22Rv1 (cell line): ENCODE results near the gene ELP1.
"Not testable (repeated sequence)": the region's sequence is repeated elsewhere in the genome, so short reads cannot be mapped to it uniquely, and the experiment has no call there.

Experiments used
- H3K27ac ChIP-seq: fragments of 450-650 bp; 2 replicates; pipeline ENCODE4 v1.5.1; 2017
- ZFX ChIP-seq: fragments of 450-650 bp; IDR thresholded peaks from 2 replicates; pipeline ENCODE4 v1.6.1; 2017; ENCODE audit warnings: antibody characterized with exemption, borderline replicate concordance
- TF ChIP-seq, protein P1 (sequence below): fragments of 450-650 bp; IDR thresholded peaks from 2 replicates; pipeline ENCODE4 v1.5.1; 2017; ENCODE audit warnings: mild to moderate bottlenecking

Gene ELP1

GRCh38 chr9:108842610-108843295 is 91.2 kb downstream of the ELP1 start:
- TF ChIP-seq, protein P1, sequence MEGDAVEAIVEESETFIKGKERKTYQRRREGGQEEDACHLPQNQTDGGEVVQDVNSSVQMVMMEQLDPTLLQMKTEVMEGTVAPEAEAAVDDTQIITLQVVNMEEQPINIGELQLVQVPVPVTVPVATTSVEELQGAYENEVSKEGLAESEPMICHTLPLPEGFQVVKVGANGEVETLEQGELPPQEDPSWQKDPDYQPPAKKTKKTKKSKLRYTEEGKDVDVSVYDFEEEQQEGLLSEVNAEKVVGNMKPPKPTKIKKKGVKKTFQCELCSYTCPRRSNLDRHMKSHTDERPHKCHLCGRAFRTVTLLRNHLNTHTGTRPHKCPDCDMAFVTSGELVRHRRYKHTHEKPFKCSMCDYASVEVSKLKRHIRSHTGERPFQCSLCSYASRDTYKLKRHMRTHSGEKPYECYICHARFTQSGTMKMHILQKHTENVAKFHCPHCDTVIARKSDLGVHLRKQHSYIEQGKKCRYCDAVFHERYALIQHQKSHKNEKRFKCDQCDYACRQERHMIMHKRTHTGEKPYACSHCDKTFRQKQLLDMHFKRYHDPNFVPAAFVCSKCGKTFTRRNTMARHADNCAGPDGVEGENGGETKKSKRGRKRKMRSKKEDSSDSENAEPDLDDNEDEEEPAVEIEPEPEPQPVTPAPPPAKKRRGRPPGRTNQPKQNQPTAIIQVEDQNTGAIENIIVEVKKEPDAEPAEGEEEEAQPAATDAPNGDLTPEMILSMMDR = no peak
- no peak for TF ChIP-seq ZFX
- no peak overlapping the region for H3K27ac ChIP-seq

GRCh38 chr9:108839561-108839960 is 94.4 kb downstream of the ELP1 start:
- not testable (repeated sequence) for H3K27ac ChIP-seq

DNA sequence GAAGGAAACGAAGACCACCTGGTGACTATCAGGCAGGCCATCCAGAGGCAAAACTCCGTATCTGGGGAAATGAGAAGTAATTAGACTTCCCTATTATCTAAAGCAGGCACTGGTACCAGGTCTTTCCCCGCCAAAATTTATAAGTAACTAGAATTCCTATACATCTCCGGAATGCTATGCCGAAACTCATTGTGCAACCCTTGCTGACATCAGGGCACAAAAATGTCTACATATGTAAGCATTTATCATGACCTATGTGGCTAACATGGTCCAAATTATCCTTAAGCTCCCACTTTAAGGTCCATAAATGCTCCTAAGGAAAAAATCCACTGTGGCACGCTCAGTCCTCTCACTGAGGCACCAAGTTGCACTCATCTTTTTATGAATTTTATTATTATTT is 95.9 kb downstream of the ELP1 start:
- H3K27ac ChIP-seq = no peak overlapping the region
- TF ChIP-seq, protein P1 = no peak
- no peak for TF ChIP-seq ZFX

- TF ChIP-seq ZFX = no peak
- TF ChIP-seq, protein P1 = no peak
- H3K27ac ChIP-seq = no peak overlapping the region
These were observed 96.4 kb downstream of the ELP1 start for GRCh38 chr9:108837530-108837929.

GRCh38 chr9:108836781-108837180 is 97.1 kb downstream of the ELP1 start:
- H3K27ac ChIP-seq = no peak overlapping the region

GRCh38 chr9:108836319-108836718 is 97.6 kb downstream of the ELP1 start:
- TF ChIP-seq ZFX = no peak
- TF ChIP-seq, protein P1 = no peak
- H3K27ac ChIP-seq = no peak overlapping the region

More at GRCh38 chr9:108836781-108837180, 97.1 kb downstream of the ELP1 start:
- TF ChIP-seq, protein P1 = no peak
- TF ChIP-seq ZFX = no peak

- TF ChIP-seq, protein P1 = no peak
- TF ChIP-seq ZFX = no peak
- no peak overlapping the region for H3K27ac ChIP-seq
These were observed 98.1 kb downstream of the ELP1 start for GRCh38 chr9:108835831-108836230.
